ENCODE measurements around the gene TMEM117. TPM values are rescaled to one million over a fixed set of nuclear protein-coding genes. Genes with fewer than 3 reads are reported as not detected.
A peak's percentile ranks its signal among the peaks of the same experiment; 100 is the strongest.

Gene TMEM117
- 10.8 and 13.5 TPM in 2 replicates for total RNA-seq

DNA sequence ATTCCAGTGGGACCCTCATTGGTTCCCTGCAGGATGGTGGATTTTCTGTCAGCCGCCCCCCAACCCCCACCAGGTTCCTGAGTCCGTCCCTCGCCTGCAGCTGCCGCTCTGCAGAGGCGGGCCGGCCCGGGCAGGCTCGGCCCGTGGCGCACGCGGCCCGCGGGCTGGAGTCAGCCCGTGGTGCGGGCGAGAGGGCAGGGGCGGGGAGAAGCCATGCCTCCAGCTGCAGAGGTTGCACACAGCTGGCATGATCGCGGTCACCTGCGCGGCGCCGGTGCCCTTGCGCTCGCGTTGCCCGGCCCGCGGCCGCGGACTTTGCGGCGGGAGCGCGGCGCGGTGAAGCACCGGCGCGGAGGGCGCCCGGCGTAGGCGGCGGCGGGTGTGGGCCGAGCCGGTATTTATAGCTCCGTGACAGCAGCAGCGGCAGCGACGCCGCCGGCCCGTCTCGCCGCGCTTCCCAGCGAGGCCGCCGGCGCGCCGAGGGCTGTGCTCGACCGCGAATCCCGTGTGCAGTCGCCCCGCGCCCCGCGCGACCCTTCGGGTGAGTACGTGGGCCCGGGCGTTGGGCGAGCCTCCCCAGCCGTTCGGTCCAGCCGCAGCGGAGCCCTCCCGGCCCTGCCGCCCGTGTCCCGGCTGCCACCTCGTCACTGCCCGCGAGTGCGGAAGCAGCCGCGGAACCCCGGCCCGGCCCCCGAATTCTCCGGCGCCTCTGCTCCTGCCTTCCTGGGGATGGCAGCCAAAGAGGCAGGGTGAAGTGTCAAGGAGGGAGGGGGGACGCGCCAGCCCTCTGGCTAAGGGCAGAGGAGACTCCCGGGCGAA, at the start of gene TMEM117:
TSS of gene TMEM117 (plus strand) at position 426 of the 819 bp plus-strand sequence.
- TF ChIP-seq, protein P1, sequence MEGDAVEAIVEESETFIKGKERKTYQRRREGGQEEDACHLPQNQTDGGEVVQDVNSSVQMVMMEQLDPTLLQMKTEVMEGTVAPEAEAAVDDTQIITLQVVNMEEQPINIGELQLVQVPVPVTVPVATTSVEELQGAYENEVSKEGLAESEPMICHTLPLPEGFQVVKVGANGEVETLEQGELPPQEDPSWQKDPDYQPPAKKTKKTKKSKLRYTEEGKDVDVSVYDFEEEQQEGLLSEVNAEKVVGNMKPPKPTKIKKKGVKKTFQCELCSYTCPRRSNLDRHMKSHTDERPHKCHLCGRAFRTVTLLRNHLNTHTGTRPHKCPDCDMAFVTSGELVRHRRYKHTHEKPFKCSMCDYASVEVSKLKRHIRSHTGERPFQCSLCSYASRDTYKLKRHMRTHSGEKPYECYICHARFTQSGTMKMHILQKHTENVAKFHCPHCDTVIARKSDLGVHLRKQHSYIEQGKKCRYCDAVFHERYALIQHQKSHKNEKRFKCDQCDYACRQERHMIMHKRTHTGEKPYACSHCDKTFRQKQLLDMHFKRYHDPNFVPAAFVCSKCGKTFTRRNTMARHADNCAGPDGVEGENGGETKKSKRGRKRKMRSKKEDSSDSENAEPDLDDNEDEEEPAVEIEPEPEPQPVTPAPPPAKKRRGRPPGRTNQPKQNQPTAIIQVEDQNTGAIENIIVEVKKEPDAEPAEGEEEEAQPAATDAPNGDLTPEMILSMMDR (IDR thresholded peaks at IDR 0.05; ENCODE audit: insufficient read depth, low read depth, low read length): no peak
- peak; percentile 46 for DNase-seq (ENCODE audit: low read depth)
- peak within 1 kb of the TSS; percentile 70 for H3K4me3 ChIP-seq (ENCODE audit: low read depth, low read length)

DNA sequence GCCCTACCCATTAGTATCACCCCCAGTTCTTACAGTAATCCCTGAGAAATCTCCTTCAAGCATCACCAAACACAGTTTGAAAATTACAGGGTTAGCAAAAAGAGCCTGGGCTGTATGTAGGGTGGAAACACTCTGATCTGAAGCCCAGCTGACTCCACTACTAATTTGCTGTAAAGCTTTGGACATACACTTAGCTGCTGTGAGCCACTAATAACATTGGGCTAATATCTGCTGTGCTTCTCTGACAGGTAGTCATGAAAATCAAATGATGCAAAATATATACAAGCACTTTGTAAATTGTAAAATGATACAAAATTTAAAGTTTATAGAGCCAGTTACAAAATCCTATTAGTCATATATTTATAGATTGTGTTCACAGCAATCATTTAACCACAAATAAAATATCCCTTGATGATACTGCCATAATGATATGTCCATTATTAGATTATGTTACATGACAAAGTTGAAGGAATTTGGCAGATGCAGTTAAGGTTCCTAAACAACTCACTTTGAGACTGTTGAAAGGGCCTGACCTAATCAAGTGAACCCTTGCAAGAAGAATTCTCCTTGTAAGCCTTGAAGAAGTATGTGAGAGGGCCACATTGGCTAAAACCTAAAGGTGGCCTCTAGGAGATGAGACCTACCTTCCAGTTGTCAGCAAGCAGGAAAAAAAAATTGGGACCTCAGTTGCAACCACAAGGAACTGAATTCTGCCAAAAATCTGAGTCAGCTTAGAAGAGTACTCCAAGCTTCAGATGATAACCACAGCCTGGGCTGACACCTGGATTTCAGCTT, 48.8 kb upstream of the TMEM117 start:
- DNase-seq (ENCODE audit: low read depth): no peak
- TF ChIP-seq, protein P1 (IDR thresholded peaks at IDR 0.05; ENCODE audit: insufficient read depth, low read depth, low read length): no peak
- no peak overlapping the region for H3K4me3 ChIP-seq (ENCODE audit: low read depth, low read length)

DNA sequence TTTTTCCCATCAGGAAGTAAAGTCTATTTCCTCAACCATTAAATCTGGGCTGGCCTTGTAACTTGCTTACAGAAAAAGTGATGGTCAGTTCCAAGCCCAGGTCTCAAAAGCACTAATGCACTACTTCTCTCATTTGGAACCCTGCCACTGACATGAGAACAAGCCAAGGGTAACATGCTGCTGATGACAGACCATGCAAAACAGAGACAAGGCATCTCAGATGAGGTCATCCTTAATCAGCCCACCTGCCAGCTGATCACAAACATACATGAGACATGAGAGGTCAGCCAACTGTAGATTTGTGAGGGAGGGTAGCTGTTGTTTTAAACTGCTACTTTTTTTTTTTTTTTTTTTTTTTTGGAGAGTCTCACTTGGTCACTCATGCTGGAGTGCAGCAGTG, 45.9 kb upstream of the TMEM117 start:
- TF ChIP-seq, protein P1 (IDR thresholded peaks at IDR 0.05; ENCODE audit: insufficient read depth, low read depth, low read length): no peak
- H3K4me3 ChIP-seq (ENCODE audit: low read depth, low read length): no peak overlapping the region
- DNase-seq (ENCODE audit: low read depth): no peak

DNA sequence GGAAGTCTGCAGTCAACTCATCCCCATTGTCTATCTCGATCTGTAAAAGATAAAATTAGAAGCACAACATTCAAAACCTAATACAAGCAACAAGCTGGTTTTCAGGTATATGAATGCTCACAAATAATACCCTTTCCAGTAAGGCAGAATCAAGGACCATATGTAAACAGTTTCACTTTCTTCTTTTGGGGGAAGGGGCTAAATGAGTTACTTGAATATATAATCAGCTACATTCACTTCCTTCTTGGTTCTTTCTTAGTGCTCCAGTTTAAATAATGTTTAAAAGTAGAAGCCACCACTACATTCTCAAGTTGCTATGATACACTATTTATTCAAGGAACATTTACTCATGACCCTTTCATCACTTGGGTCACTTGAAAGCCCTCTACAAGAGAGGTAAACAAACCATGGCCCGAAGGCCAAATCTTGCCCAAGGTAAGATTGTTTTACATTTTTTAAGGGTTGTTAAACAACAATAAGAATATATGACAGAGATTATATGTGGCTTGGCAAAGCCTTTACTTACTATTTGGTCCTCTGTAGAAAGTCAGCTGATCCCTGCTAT, 40.1 kb upstream of the TMEM117 start:
- TF ChIP-seq, protein P1 (IDR thresholded peaks at IDR 0.05; ENCODE audit: insufficient read depth, low read depth, low read length): no peak

DNA sequence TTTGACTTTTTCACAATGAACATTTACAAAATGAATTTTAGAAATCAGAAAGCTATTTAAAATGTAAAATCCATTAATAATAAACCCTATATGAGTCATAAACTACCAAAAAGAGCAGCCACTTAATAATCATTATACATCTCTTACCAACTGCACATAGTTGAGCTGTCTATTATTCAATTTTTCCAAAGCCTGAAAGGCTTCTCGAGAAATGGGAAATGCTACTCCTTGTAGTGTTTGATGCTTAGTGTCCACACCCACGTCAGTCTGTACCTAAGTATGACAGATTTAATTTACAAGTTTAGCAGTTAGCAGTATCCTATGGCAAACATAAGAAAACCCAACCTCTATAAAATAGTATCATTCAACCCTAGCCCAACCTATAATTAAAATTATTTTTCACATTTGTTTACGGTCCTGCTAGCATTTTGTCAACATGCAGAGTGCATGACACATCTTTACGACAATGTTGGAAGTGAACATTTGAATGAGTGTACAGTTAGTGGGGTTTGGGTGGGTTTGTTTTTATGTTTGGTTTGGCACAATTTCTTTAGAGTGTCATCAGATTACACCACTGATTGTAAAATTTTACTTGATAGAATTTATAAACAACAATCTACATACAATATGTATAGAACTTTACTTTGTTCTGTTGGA, 38.2 kb upstream of the TMEM117 start:
- TF ChIP-seq, protein P1 (IDR thresholded peaks at IDR 0.05; ENCODE audit: insufficient read depth, low read depth, low read length): no peak
- no peak for DNase-seq (ENCODE audit: low read depth)
- no peak overlapping the region for H3K4me3 ChIP-seq (ENCODE audit: low read depth, low read length)

More for the DNA sequence above, 40.1 kb upstream of the TMEM117 start:
- DNase-seq (ENCODE audit: low read depth): peak; percentile 43
- H3K4me3 ChIP-seq (ENCODE audit: low read depth, low read length): no peak overlapping the region

DNA sequence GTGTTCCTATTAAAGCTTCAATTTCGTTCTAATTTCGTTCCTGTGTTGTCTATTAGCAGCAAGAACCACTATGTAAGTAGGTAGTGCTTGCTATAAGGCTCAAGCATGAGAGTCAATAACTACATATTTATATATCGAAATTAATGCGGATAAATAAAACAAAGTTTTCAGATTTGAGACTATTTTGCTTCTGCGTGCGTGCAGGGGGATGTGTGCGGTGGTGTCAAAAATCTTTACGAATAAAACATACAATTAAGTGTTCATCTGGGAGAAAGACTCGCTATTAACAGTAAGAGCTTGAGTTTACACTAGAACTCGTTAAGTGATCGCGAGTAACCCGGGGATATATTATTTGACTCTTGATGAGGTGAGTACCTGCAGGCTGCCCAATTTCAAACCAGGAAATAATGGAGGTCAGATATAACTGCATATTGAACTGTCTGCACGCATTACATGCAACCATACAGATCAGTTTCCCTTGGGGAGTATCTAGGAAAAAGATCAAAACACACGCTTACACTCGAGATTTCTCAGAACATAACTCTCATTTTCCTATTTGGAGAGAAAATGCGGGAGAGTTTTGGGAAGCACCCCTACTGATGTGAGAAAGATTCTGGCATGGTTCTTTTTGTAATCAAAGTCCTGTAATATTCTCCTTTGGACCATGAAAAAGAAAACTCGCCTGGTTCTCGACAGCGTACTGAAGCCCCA, 30.6 kb upstream of the TMEM117 start:
- peak overlapping the region; percentile 97 for H3K4me3 ChIP-seq (ENCODE audit: low read depth, low read length)
- TF ChIP-seq, protein P1 (IDR thresholded peaks at IDR 0.05; ENCODE audit: insufficient read depth, low read depth, low read length): no peak
- DNase-seq (ENCODE audit: low read depth): peak; percentile 13

Data from fibroblast of villous mesenchyme (primary cell).